Sigmoid colon (tissue), 7 donors: ENCODE results near the gene CHM. TPM values are rescaled to one million over a fixed set of nuclear protein-coding genes. Genes with fewer than 3 reads are reported as not detected.
"Not testable (repeated sequence)": the region's sequence is repeated elsewhere in the genome, so short reads cannot be mapped to it uniquely, and the experiment has no call there.

Experiments
- DNase-seq: peaks from one replicate; pipeline ENCODE4 v3.0.0-alpha.2; 2019
- H3K27ac ChIP-seq, 4 donors: fragments of 200-600 bp; sonication (generic); one replicate each; pipeline ENCODE4 v1.5.1; 2016 to 2019; ENCODE audit warnings: mild to moderate bottlenecking in 1 of 4
- H3K27me3 ChIP-seq, 3 donors: fragments of 200-600 bp; sonication (generic); one replicate each; pipeline ENCODE4 v1.5.1; 2019; ENCODE audit warnings: mild to moderate bottlenecking in 1 of 3
- H3K36me3 ChIP-seq, 4 donors: fragments of 200-600 bp; sonication (generic); one replicate each; pipeline ENCODE4 v1.5.1; 2016 to 2019
- H3K4me1 ChIP-seq, 4 donors: fragments of 200-600 bp; sonication (generic); one replicate each; pipeline ENCODE4 v1.5.1; 2017 to 2019
- H3K4me3 ChIP-seq, 4 donors: fragments of 200-600 bp; sonication (generic); one replicate each; pipeline ENCODE4 v1.5.1; 2017 to 2019; ENCODE audit warnings: mild to moderate bottlenecking in 2 of 4, moderate library complexity in 1 of 4
- H3K9me3 ChIP-seq, 4 donors: fragments of 200-600 bp in 3 of 4; sonication (generic) in 3 of 4; one replicate each; pipeline versions ENCODE4 v1.5.1 to v1.6.1; 2013 to 2019
- EP300 ChIP-seq, 4 donors: sonication (generic); formaldehyde crosslinking; IDR thresholded peaks; one replicate each; pipeline ENCODE4 v1.6.1; 2017; ENCODE audit warnings: antibody characterized with exemption in 4 of 4
- POLR2A ChIP-seq, 2 donors: fragments of 450-650 bp; IDR thresholded peaks; one replicate each; pipeline ENCODE4 v1.6.1; 2016; ENCODE audit warnings: antibody characterized with exemption in 2 of 2, mild to moderate bottlenecking in 2 of 2, moderate library complexity in 2 of 2
- POLR2AphosphoS5 ChIP-seq, 4 donors: sonication (generic); formaldehyde crosslinking; IDR thresholded peaks; one replicate each; pipeline ENCODE4 v1.6.1; 2017; ENCODE audit warnings: antibody characterized with exemption in 4 of 4
- WGBS, 2 donors: extraction: QIAGEN DNeasy Blood & Tissue Kit; methylation state at CpG; one replicate each; pipeline ENCODE4 v1.1.7; 2013; 5-methylcytosine and 5-hydroxymethylcytosine counted together
- intact Hi-C: fragments of 100-400 bp; cut with DNase I; formaldehyde crosslinking; loops from one replicate; pipeline ENCODE4 v1.15.1; 2023
- polyA plus RNA-seq, 3 donors: library from polyadenylated mRNA; stranded (reverse); fragments of 200-250 nt; gene quantifications; one replicate each; pipeline ENCODE4 v1.2.3, GENCODE V29; 2013
- total RNA-seq, 4 donors: library from RNA; depleted of rRNA; stranded (reverse); fragments of >200 nt; gene quantifications; one replicate each; pipeline ENCODE4 v1.1.0, GENCODE V29; 2016
- TF ChIP-seq, protein P1 (sequence below), 4 experiments: fragments of 450-650 bp in 3 of 4; fragments of 200-600 bp in 1 of 4; IDR thresholded peaks; one replicate each; pipeline ENCODE4 v1.5.1; 2016 to 2019; ENCODE audit warnings: antibody characterized with exemption in 4 of 4, mild to moderate bottlenecking in 3 of 4, moderate library complexity in 2 of 4
- donor health status: healthy with polysubstance abuse.
- donor health status: Bipolar disorder and iron deficiency.
- donor health status: healthy.

The CHM gene
- total and polyA plus RNA-seq, 7 donors, result 8.4 to 40.2 (median 17.2) TPM

DNA sequence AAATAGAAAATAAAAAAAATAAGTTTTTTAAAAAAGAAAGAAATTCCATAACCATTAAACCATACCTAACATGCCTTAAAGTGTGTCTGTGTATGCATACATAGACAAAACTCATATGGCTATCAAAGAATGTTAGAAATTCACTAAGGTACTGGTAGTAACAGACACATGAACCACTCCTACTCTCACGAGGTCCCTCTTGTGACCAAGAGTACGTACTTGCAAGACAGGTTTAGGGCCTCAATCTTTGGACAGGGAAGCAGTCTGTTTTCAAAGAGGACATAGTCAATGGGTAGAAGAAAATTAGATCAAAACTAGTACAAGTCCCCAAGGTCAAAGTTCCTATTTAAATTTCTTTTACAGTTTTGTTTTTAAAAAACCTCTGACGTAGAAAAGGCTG is 117.3 kb downstream of the CHM start:
- no peak for TF ChIP-seq POLR2A (IDR thresholded peaks at IDR 0.05)
- TF ChIP-seq, protein P1, sequence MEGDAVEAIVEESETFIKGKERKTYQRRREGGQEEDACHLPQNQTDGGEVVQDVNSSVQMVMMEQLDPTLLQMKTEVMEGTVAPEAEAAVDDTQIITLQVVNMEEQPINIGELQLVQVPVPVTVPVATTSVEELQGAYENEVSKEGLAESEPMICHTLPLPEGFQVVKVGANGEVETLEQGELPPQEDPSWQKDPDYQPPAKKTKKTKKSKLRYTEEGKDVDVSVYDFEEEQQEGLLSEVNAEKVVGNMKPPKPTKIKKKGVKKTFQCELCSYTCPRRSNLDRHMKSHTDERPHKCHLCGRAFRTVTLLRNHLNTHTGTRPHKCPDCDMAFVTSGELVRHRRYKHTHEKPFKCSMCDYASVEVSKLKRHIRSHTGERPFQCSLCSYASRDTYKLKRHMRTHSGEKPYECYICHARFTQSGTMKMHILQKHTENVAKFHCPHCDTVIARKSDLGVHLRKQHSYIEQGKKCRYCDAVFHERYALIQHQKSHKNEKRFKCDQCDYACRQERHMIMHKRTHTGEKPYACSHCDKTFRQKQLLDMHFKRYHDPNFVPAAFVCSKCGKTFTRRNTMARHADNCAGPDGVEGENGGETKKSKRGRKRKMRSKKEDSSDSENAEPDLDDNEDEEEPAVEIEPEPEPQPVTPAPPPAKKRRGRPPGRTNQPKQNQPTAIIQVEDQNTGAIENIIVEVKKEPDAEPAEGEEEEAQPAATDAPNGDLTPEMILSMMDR (IDR thresholded peaks at IDR 0.05), result no peak
- TF ChIP-seq EP300 (IDR thresholded peaks at IDR 0.05), result no peak
- no peak for TF ChIP-seq POLR2AphosphoS5 (IDR thresholded peaks at IDR 0.05)
- H3K4me1 ChIP-seq, result peaks cover 0 to 9% (median 5%) of the 10 kb centered on the region in 4 donors
- DNase-seq, result no peak
- H3K4me3 ChIP-seq, result no peak overlapping the region
- no peaks in the 10 kb centered on the region for H3K27me3 ChIP-seq
- 24 to 66% methylated on average over 3 of the region's 3 CpGs for WGBS, 2 donors
- H3K9me3 ChIP-seq, result no peaks in the 10 kb centered on the region
- intact Hi-C loops, result no loop called here
- H3K36me3 ChIP-seq, result no peaks in the 10 kb centered on the region
- no peak overlapping the region for H3K27ac ChIP-seq

DNA sequence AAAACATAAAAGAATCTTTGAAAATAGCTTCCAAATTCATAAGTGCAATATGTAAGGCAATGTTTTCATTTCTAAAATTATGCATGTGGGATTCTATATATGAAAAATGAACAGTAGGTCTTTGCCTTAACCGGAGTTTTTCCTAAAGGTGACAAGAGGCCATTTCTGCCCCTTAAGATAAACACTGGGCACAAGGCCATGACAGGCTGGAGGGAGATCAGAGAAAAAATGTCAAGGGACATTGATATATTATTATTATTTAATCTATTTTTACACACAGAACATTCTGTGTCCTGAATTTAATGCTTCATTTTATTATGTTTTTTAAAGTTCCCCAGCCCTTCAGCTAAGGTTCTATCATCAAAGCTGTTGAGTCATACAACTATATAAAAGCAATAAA is 118.8 kb downstream of the CHM start:
- Histone ChIP-seq H3K4me1 (peaks cover 0 to 9% (median 5%) of the 10 kb centered on the region in 4 donors), H3K27me3 (no peaks in the 10 kb centered on the region), H3K9me3 (no peaks in the 10 kb centered on the region), H3K36me3 (no peaks in the 10 kb centered on the region), H3K4me3 (no peak overlapping the region), H3K27ac (no peak overlapping the region)
- no peak for DNase-seq
- TF ChIP-seq POLR2A (IDR thresholded peaks at IDR 0.05) (no peak), EP300 (IDR thresholded peaks at IDR 0.05) (peak in 1 of 4 donors; percentile 12), POLR2AphosphoS5 (IDR thresholded peaks at IDR 0.05) (peak in 2 of 4 donors; percentile 17 to 26)
- TF ChIP-seq, protein P1 (IDR thresholded peaks at IDR 0.05), result no peak
- intact Hi-C loops, result no loop called here
- 60 to 85% methylated on average over 1 of the region's 1 CpG for WGBS, 2 donors

DNA sequence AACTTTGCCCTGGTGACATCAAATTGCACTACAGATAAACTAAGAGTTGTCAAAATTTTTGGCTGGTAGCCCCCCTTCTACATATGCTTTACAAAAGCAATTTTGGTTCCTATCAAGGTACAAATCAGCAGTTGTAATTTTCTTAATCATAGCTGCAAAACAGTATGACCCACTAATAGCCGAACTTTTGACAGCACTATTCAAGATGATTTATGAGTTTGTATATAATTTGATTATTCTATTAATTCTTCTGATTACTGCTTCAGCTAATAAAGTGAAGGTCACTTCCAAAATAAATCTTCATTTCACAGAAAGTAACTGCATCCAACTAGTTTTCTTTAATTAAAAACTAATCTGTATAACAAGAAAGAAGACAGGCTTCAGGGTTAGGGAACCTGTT is 119.6 kb downstream of the CHM start:
- TF ChIP-seq POLR2AphosphoS5 (IDR thresholded peaks at IDR 0.05) (no peak), EP300 (IDR thresholded peaks at IDR 0.05) (no peak), POLR2A (IDR thresholded peaks at IDR 0.05) (no peak)
- TF ChIP-seq, protein P1 (IDR thresholded peaks at IDR 0.05), result no peak
- peaks cover 0 to 9% (median 5%) of the 10 kb centered on the region in 4 donors for H3K4me1 ChIP-seq
- no peak overlapping the region for H3K4me3 ChIP-seq
- 77 to 80% methylated on average over 1 of the region's 1 CpG for WGBS, 2 donors
- no peaks in the 10 kb centered on the region for H3K27me3 ChIP-seq
- H3K27ac ChIP-seq, result no peak overlapping the region
- H3K9me3 ChIP-seq, result no peaks in the 10 kb centered on the region
- H3K36me3 ChIP-seq, result no peaks in the 10 kb centered on the region
- DNase-seq, result no peak
- intact Hi-C loops, result no loop called here

DNA sequence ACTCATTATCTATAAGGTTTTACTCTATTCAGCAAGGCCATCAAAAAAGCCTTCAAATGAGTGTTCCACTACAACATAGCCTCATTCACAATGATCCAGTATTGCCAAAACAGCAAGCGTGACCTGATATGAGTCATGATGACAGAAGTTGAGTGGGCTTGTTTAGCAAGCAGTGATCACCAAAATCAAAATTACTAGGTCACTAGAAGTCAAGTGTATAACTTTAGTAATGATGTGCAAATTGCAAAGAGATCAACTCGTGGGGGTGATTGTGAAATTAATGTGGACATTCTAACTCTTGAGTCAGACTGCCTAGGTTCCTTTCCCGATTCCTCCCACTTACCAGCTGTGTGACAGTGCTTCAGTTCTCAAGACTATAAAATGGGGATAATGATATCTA is 124.5 kb downstream of the CHM start:
- Histone ChIP-seq H3K4me1 (no peaks in the 10 kb centered on the region), H3K27ac (no peak overlapping the region), H3K36me3 (no peaks in the 10 kb centered on the region), H3K4me3 (no peak overlapping the region), H3K9me3 (no peaks in the 10 kb centered on the region), H3K27me3 (no peaks in the 10 kb centered on the region)
- intact Hi-C loops, result no loop called here
- DNase-seq, result no peak
- WGBS, 2 donors, result 77 to 86% methylated on average over 3 of the region's 3 CpGs
- TF ChIP-seq POLR2A (IDR thresholded peaks at IDR 0.05) (no peak), EP300 (IDR thresholded peaks at IDR 0.05) (no peak), POLR2AphosphoS5 (IDR thresholded peaks at IDR 0.05) (no peak)

DNA sequence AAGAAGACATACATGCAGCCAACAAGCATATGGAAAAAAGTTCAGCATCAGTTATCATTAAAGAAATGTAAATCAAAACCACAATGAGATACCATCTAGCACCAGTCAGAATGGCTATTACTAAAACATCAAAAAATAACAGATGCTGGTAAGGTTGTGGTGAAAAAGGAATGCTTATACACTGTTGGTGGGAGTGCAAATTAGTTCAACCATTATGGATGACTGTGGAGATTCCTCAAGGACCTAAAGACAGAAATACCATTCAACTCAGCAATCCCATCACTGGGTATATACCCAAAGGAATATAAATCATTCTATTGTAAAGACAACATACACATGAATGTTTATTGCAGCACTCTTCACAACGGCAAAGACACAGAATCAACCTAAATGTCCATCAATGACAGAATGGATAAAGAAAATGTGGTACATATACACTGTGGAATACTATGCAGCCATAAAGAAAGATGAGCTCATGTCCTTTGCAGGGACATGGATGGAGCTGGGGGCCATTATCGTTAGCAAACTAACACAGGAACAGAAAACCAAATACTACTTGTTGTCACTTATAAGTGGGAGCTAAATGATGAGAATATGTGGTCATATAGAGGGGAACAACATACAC is 130.6 kb downstream of the CHM start:
- H3K27ac ChIP-seq, H3K9me3 ChIP-seq, H3K27me3 ChIP-seq, H3K36me3 ChIP-seq, H3K4me1 ChIP-seq, H3K4me3 ChIP-seq, DNase-seq, intact Hi-C loops: not testable (repeated sequence)
- WGBS, 2 donors, result 92 to 95% methylated on average over 2 of the region's 2 CpGs

DNA sequence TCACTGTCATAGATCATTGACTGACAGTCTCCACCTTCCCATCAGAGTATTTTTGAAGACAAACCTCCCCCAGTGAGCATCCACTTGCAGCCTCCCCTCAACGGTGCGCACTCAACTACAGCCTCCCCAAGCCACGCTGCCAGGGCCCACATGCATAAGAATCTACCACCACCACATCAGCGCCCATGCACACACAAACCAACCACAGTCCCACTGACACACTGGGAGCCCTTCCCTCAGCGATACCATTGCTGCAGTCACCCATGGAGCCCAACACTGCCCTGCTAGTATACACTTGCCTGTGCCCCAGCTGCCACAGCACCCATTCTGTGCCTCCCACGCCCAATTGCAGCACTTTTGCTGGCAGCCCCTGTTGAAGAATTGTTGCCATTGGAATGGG is 132.9 kb downstream of the CHM start:
- Histone ChIP-seq H3K27me3 (no peaks in the 10 kb centered on the region), H3K9me3 (no peaks in the 10 kb centered on the region), H3K4me1 (no peaks in the 10 kb centered on the region), H3K4me3 (no peak overlapping the region), H3K36me3 (no peaks in the 10 kb centered on the region), H3K27ac (no peak overlapping the region)
- intact Hi-C loops, result no loop called here
- no peak for DNase-seq
- WGBS, 2 donors, result 95 to 97% methylated on average over 6 of the region's 6 CpGs
- no peak for TF ChIP-seq POLR2AphosphoS5 (IDR thresholded peaks at IDR 0.05)
- TF ChIP-seq, protein P1 (IDR thresholded peaks at IDR 0.05), result no peak
- no peak for TF ChIP-seq POLR2A (IDR thresholded peaks at IDR 0.05)
- TF ChIP-seq EP300 (IDR thresholded peaks at IDR 0.05), result no peak
